Retinal pigment epithelial cell (primary cell): ENCODE measurements around the gene OTUD3.

Experiments
- DNase-seq: peaks from one replicate; pipeline ENCODE4 v3.0.0-alpha.2; 2010; ENCODE audit warnings: low read depth
- H3K4me3 ChIP-seq: 2 replicates; pipeline ENCODE4 v1.5.1; 2011; ENCODE audit warnings: mild to moderate bottlenecking, low read length, control low read depth, moderate library complexity
- CTCF ChIP-seq: conservative IDR thresholded peaks from 2 replicates; pipeline ENCODE4 v1.5.1; 2011; ENCODE audit warnings: low read depth, low read length, control low read depth, inconsistent platforms

OTUD3 gene

GRCh38 chr1:19949016-19949415 is 66.8 kb downstream of the OTUD3 start:
- H3K4me3 ChIP-seq: no peak overlapping the region
- no peak for TF ChIP-seq CTCF
- peak; percentile 74 for DNase-seq

DNA sequence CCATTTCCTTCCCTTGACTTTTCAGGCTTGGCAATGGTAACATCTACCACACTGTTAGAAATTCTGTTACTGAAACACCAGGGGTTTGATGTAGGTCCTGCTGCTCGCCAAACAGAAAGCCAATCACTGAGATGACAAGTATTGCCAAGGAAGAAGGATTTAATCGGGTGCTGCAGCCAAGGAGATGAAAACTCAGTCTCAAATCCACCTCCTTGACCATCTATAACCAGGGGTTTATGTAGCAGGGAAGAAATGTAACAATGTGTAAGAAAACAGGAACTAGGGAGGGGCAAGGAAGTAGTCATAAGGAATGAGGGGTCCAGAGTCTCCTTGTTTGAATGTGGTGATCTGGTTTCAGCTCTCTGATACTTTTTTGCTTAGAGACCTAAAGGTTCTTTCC is 71.9 kb downstream of the OTUD3 start:
- H3K4me3 ChIP-seq: no peak overlapping the region
- DNase-seq: no peak
- TF ChIP-seq CTCF: no peak

- no peak for TF ChIP-seq CTCF
- no peak overlapping the region for H3K4me3 ChIP-seq
- no peak for DNase-seq
Observed at GRCh38 chr1:19955534-19956170, 73.5 kb downstream of the OTUD3 start.

DNA sequence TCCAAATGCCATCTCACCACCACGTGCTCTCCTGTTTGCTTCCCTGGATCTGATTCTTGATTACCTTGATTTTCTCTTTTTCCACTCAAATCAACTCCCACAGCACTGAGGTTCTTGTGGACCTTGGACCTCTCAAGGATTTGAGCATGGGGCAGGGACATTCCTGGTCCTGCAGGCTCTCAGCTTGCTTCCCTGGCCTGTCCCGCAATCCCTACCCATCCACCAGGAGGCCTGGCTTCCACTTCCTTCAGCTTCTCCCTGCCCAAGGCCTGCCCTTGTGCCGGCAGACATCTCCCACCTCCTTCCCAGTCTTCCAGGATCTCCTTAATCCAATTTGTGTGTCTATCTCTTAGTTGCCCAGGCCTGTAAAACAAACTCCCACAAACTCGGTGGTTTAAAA is 75.6 kb downstream of the OTUD3 start:
- no peak overlapping the region for H3K4me3 ChIP-seq
- peak; percentile 29 for TF ChIP-seq CTCF

GRCh38 chr1:19960591-19960990 is 78.4 kb downstream of the OTUD3 start:
- TF ChIP-seq CTCF: no peak
- no peak overlapping the region for H3K4me3 ChIP-seq
- no peak for DNase-seq

More for the DNA sequence above, 75.6 kb downstream of the OTUD3 start:
- DNase-seq: no peak
